ENCODE measurements around the gene ADSL. TPM values are rescaled to one million over a fixed set of nuclear protein-coding genes. Genes with fewer than 3 reads are reported as not detected.
A peak's percentile ranks its signal among the peaks of the same experiment; 100 is the strongest.
"Not testable (repeated sequence)": the region's sequence is repeated elsewhere in the genome, so short reads cannot be mapped to it uniquely, and the experiment has no call there.

The ADSL gene
- total RNA-seq, 4 donors from 2014 or later: 32.2 to 163 (median 37.4) TPM

DNA sequence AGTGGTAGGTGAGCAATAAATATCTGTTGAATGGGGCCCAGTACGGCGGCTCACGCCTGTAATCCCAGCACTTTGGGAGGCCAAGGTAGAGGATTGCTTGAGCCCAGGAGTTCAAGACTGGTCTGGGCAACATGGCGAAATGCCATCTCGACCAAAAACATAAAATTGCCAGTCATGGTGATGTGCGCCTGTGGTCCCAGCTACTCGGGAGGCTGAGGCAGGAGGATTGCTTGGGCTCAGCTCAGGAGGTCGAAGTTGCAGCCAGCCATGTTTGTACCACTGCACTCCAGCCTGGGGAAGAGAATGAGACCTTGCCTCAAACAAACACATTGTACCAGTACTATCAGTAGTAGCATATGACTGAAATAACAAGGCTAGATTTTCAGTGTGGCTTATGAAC lies 28.3 kb downstream of the ADSL start:
- Histone ChIP-seq H3K27ac (no peak overlapping the region), H3K9me3 (no peaks in the 10 kb centered on the region), H3K4me3 (no peak overlapping the region), H3K27me3 (no peaks in the 10 kb centered on the region), H3K4me1 (peaks cover 0 to 12% (median 0%) of the 10 kb centered on the region in 4 donors), H3K36me3 (no peaks in the 10 kb centered on the region)
- no peak for DNase-seq
- no peak for TF ChIP-seq POLR2A (IDR thresholded peaks at IDR 0.05)
- TF ChIP-seq, protein P1, sequence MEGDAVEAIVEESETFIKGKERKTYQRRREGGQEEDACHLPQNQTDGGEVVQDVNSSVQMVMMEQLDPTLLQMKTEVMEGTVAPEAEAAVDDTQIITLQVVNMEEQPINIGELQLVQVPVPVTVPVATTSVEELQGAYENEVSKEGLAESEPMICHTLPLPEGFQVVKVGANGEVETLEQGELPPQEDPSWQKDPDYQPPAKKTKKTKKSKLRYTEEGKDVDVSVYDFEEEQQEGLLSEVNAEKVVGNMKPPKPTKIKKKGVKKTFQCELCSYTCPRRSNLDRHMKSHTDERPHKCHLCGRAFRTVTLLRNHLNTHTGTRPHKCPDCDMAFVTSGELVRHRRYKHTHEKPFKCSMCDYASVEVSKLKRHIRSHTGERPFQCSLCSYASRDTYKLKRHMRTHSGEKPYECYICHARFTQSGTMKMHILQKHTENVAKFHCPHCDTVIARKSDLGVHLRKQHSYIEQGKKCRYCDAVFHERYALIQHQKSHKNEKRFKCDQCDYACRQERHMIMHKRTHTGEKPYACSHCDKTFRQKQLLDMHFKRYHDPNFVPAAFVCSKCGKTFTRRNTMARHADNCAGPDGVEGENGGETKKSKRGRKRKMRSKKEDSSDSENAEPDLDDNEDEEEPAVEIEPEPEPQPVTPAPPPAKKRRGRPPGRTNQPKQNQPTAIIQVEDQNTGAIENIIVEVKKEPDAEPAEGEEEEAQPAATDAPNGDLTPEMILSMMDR (IDR thresholded peaks at IDR 0.05): no peak

DNA sequence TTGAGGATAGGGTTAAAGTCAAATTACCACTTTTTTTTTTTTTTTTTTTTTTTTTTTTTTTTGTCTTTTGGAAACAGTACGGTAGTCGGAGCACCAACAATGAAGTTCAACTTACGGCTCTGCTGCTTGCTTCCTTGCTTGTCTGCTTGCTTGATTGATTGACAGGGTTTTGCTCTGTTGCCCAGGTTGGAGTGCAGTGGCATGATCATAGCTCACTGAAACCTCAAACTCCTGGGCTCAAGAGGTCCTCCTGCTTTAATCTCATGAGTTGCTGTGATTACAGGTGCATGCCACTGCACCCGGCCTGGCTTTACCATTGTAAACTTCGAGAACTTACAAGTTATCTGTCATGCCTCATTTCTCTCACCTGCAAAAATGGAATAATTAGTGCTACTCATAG lies 29.8 kb downstream of the ADSL start:
- Histone ChIP-seq H3K4me1 (peaks cover 0 to 12% (median 0%) of the 10 kb centered on the region in 4 donors), H3K9me3 (no peaks in the 10 kb centered on the region), H3K27ac (no peak overlapping the region), H3K4me3 (no peak overlapping the region), H3K27me3 (no peaks in the 10 kb centered on the region), H3K36me3 (no peaks in the 10 kb centered on the region)
- DNase-seq: peak in 2 of 3 donors; percentile 42 to 52
- TF ChIP-seq, protein P1 (IDR thresholded peaks at IDR 0.05): no peak
- TF ChIP-seq POLR2A (IDR thresholded peaks at IDR 0.05): no peak

DNA sequence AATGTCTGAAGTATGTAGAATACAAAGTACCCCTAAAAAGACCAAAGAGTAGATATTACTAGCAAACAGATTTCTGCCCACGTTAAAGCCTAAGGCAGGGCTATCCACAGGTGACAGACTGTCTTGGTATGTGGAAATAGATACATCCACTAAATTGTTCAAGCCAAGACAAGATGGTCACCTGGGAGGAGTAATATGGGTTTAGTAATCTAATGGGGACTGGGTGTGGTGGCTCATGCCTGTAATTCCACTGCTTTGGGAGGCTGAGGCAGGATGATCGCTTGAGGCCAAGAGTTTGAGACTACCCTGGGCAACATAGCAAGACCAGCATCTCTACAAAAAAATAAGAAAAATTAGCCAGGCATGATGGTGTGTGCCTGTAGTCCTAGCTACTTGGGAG lies 31.6 kb downstream of the ADSL start:
- DNase-seq: peak in 1 of 3 donors; percentile 0
- no peak overlapping the region for H3K27ac ChIP-seq
- TF ChIP-seq, protein P1 (IDR thresholded peaks at IDR 0.05): no peak
- no peak for TF ChIP-seq POLR2A (IDR thresholded peaks at IDR 0.05)

DNA sequence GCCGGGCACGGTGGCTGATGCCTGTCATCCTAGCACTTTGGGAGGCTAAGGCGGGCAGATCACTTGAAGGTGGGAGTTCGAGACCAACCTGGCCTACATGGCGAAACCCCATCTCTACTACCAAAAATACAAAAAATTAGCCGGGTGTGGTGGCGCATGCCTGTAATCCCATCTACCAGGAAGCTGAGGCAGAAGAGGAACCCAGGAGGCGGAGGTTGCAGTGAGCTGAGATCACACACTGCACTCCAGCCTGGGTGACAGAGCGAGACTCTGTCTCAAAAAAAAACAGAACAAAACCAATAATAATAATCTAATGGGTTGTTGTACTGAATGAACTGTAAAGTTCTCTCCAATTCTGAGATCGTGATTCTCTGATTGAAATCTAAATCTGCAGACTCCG lies 32.1 kb downstream of the ADSL start:
- H3K36me3 ChIP-seq, H3K27ac ChIP-seq, H3K9me3 ChIP-seq, H3K4me1 ChIP-seq, H3K4me3 ChIP-seq, H3K27me3 ChIP-seq: not testable (repeated sequence)
- DNase-seq: peak in 1 of 3 donors; percentile 34

More for the DNA sequence above, 31.6 kb downstream of the ADSL start:
- Histone ChIP-seq H3K9me3 (no peaks in the 10 kb centered on the region), H3K4me3 (no peak overlapping the region), H3K27me3 (no peaks in the 10 kb centered on the region), H3K4me1 (no peaks in the 10 kb centered on the region), H3K36me3 (no peaks in the 10 kb centered on the region)

DNA sequence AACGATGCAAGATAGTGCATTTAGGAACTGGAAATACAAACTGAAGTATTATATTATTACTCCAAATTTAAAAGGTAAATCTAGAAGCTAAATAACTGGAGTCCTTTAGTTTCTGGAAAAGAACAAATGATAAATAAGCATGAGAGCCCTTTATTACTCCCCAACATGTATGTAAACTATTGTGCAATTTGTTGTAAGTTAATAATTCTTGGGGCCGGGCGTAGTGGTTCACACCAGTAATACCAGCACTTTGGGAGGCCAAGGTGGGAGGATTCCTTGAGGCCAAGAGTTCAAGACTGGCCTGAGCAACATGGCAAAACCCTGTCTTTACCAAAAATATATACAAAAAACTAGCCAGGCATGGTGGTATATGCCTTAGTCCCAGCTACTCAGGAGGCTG lies 35.2 kb downstream of the ADSL start:
- TF ChIP-seq POLR2A (IDR thresholded peaks at IDR 0.05): no peak
- TF ChIP-seq, protein P1 (IDR thresholded peaks at IDR 0.05): no peak
- Histone ChIP-seq H3K27ac (no peak overlapping the region), H3K4me1 (peaks cover 0 to 6% (median 3%) of the 10 kb centered on the region in 4 donors), H3K9me3 (no peaks in the 10 kb centered on the region), H3K36me3 (no peaks in the 10 kb centered on the region), H3K4me3 (no peak overlapping the region), H3K27me3 (no peaks in the 10 kb centered on the region)
- DNase-seq: no peak

DNA sequence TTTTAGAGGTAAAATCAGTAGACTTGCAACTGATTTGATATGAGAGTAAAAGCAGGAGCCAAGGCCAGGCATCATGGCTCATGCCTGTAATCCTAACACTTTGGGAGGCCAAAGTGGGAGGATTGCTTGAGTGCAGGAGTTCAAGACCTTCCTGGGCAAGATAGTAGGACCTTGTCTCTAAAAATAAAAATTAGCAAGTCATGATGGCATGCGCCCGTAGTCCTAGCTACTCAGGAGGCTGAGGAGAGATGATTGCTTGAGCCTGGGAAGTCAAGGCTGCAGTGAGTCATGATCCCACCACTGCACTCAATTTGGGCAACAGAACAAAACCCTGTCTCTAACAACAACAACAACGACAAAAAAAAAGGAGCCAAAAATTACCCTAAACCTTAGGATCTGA lies 37.6 kb downstream of the ADSL start:
- no peak for DNase-seq
- TF ChIP-seq POLR2A (IDR thresholded peaks at IDR 0.05): no peak
- TF ChIP-seq, protein P1 (IDR thresholded peaks at IDR 0.05): no peak
- H3K27me3 ChIP-seq: no peaks in the 10 kb centered on the region
- H3K4me1 ChIP-seq: peaks cover 0 to 6% (median 3%) of the 10 kb centered on the region in 4 donors
- H3K27ac ChIP-seq: no peak overlapping the region
- no peaks in the 10 kb centered on the region for H3K36me3 ChIP-seq
- no peaks in the 10 kb centered on the region for H3K9me3 ChIP-seq
- H3K4me3 ChIP-seq: no peak overlapping the region
